ENCODE measurements around the gene SMIM24.
"Not testable (repeated sequence)": the region's sequence is repeated elsewhere in the genome, so short reads cannot be mapped to it uniquely, and the experiment has no call there.

The SMIM24 gene

DNA sequence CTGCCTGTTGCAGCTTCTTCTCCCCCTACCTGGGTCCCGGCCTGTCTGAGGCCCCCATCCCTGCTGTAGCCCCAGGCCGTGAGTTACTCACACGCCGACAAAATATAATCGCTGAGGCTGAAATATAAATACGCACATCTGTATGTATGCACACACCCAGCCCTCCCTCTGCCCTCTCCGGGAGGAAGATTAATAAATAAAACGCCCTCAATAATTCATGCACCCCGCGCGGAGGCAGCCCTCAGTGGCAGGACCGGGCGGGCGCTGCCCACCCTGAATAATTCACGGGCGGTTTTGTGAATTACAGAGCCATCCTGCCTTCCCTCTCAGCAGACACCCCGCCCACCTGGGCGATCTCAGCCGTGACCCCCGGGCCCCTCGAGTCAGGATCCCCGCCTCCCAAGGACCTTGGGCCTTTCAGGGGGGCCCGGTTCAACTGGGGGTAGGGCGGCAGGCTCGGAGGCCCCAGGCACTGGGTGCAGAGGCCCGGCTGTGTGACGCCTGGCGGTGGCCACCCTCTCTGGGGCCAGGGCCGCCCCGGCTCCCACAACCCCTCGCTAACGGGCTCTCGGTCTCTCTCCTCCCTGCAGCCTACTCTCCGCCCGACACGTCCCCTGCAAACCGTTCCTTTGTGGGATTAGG is 24.2 kb downstream of the SMIM24 start:
- no peak for DNase-seq (ENCODE audit: low spot score)

DNA sequence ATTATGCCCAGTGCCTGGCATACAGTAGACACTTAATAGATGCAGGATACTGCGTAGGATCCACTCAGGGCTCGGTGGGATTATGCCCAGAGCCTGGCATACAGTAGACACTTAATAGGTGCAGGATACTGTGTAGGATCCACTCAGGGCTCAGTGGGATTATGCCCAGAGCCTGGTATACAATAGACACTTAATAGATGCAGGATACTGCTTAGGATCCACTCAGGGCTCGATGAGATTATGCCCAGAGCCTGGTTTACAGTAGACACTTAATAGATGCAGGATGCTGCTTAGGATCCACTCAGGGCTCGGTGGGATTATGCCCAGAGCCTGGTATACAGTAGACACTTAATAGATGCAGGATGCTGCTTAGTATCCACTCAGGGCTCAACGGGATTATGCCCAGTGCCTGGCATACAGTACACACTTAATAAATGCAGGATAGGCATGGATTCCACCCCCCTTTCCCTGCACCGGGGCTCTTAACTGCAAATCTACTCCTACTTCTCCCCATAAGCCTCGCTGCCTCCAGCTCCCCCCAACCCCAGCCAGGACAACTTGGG is 24.9 kb downstream of the SMIM24 start:
- no peak for DNase-seq (ENCODE audit: low spot score)

- DNase-seq (ENCODE audit: low spot score) = no peak
These were observed 25.5 kb downstream of the SMIM24 start for GRCh38 chr19:3454656-3455392.

GRCh38 chr19:3453840-3454239 is 26.5 kb downstream of the SMIM24 start:
- no peak for DNase-seq (ENCODE audit: low spot score)

- not testable (repeated sequence) for DNase-seq (ENCODE audit: low spot score)
These were observed 27.4 kb downstream of the SMIM24 start for GRCh38 chr19:3452942-3453214.

- no peak for DNase-seq (ENCODE audit: low spot score)
These were observed 28.0 kb downstream of the SMIM24 start for GRCh38 chr19:3452171-3452941.

DNA sequence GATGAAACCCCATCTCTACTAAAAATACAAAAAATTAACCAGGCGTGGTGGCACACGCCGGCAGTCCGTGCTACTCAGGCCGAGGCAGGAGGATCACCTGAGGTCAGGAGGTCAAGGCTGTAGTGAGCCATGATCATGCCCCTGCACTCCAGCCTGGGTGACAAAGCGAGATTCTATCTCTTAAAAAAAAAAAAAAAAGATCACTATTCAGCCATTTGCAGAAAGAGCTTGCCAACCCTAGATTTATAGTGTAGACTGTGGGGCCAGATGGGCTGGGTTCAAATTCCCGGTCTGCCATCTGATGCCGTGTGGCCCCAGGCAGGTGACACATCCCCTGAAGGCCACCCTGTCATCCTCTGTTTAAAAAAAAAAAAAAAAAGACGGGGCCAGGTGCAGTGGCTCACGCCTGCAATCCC is 28.9 kb downstream of the SMIM24 start:
- no peak for DNase-seq (ENCODE audit: low spot score)

DNA sequence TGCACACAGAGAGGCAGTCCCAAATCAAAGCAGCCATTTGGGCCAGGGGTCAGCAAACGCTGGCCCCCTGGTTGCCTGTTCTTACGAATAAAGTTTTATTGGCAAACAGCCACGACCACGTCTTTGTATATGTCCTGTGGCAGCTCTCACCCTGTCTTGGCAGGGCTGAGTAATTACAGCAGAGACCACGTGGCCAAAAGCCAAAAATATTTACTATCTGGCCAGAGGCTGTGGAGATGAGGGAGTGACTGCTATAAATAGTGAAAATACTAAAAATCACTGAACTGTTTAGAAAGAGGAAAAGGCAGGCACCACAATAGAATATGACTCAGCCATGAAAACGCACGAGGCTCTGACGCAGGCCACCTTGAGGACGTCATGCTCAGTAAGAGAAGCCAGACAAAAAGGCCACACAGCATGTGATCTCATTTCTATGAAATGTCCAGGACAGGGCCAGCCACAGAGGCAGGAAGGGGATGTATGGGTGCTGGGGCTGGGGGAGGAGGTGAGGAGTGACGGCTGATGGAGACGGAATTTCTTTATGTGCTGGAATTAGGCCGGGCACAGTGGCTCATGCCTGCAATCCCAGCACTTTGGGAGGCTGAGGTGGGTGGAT is 29.4 kb downstream of the SMIM24 start:
- DNase-seq (ENCODE audit: low spot score) = no peak

DNA sequence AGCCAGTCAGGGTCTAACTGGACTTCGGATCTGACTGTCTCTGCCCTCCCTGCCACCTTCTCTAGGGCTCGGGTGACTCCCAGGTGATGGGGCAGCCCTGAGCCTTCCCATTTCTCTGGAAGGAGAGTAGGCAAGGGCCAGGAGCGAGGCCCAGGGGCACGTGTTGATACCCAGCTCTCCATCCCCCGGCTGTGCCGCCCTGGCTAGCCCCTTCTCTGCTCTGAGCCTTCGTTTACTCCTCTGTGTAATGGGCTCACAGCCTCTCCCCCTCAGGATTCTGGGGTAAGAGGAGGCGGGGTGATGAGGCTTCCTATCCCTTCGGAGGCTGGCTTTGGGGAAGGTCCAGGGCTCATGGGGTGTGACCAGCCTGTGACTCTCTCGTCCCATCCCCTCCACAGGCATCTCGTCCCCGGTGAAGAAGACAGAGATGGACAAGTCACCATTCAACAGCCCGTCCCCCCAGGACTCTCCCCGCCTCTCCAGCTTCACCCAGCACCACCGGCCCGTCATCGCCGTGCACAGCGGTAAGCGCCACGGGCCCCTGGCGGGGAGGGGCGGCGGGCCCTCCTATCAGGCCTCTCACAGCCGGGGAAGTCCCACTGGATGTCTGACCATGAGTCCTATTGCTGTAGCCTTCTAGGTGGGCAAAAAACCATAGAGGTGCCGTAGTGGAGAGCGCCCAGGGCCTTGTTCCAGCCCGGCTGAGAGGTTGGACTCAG is 31.6 kb downstream of the SMIM24 start:
- DNase-seq (ENCODE audit: low spot score) = no peak

- DNase-seq (ENCODE audit: low spot score) = not testable (repeated sequence)
These were observed 33.7 kb downstream of the SMIM24 start for GRCh38 chr19:3446657-3447056.

GRCh38 chr19:3444695-3445234 is 35.6 kb downstream of the SMIM24 start:
- DNase-seq (ENCODE audit: low spot score) = no peak

DNA sequence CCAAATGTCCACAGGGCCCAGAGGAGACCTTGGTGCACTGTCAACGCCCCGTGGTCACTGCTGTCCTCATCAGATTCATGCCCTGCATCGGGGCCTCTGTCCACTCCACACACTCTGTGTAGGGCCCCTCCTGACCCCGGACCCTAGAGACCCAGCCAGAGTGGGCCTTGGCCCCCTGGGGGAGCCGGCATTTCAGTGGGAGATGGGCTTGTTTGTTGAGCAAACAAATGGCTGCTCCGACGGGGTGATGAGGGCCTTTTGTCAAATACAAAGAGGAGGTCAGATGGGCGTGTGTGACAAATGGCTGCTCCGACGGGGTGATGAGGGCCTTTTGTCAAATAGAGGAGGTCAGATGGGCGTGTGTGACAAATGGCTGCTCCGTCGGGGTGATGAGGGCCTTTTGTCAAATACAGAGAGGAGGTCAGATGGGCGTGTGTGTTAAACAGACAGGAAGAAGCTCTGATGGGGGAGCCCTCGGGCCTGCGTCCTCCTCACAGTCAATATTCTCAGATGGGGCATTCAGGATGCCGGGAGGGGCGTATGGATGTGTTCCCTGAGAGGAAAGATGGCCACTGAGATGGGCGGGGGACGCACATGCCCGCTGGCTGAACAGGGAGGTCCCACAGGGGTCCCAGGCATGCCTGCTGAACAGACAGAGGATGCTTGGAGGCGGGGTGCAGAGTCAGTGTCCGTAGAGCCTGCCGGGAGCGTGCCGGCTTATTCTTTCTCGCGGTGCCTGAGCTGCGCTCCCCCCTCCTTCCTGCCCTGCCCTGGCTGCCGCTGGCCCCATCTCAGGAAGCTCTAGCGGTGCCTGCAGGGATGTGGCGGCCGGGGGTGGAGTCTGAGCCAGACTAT is 36.3 kb downstream of the SMIM24 start:
- no peak for DNase-seq (ENCODE audit: low spot score)

- DNase-seq (ENCODE audit: low spot score) = no peak
These were observed 37.7 kb downstream of the SMIM24 start for GRCh38 chr19:3442487-3443071.

DNA sequence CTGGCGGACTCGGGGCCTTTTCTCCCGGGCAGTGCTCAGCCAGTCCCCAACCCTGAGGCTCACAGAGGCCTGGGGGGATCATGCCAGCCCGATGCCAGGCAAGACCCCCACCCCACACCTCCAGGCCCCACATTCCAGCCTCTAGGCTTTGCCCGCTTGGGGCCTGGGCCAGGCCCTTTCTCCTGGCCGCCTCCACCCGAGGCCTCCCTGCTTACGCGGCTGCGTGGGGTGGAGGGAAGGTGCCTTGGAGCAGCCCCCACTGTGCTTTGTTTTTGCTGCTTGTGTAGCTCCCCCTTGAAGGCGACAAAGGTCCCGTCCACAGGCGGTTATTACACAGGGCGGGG is 38.4 kb downstream of the SMIM24 start:
- no peak for DNase-seq (ENCODE audit: low spot score)

GRCh38 chr19:3441089-3441985 is 39.0 kb downstream of the SMIM24 start:
- no peak for DNase-seq (ENCODE audit: low spot score)

DNA sequence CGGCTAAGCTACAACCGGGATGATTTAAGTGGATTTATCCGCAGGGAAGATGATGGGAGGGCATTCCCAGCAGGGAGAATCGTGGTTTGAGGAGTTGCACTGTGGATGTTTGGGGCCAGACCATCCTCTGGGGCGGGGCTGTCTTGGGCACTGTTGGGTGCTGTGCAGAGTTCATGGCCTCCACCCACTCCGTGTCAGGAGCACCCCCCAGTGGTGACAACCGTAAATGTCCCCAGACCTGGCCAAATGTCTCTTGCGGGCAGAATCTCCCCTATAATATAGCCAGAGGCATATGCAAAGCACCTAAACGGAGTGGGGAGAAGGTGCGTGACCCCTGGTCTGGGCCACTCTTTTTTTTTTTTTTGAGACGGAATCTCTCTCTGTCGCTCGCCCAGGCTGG is 40.2 kb downstream of the SMIM24 start:
- peak; percentile 41 for DNase-seq (ENCODE audit: low spot score)

DNA sequence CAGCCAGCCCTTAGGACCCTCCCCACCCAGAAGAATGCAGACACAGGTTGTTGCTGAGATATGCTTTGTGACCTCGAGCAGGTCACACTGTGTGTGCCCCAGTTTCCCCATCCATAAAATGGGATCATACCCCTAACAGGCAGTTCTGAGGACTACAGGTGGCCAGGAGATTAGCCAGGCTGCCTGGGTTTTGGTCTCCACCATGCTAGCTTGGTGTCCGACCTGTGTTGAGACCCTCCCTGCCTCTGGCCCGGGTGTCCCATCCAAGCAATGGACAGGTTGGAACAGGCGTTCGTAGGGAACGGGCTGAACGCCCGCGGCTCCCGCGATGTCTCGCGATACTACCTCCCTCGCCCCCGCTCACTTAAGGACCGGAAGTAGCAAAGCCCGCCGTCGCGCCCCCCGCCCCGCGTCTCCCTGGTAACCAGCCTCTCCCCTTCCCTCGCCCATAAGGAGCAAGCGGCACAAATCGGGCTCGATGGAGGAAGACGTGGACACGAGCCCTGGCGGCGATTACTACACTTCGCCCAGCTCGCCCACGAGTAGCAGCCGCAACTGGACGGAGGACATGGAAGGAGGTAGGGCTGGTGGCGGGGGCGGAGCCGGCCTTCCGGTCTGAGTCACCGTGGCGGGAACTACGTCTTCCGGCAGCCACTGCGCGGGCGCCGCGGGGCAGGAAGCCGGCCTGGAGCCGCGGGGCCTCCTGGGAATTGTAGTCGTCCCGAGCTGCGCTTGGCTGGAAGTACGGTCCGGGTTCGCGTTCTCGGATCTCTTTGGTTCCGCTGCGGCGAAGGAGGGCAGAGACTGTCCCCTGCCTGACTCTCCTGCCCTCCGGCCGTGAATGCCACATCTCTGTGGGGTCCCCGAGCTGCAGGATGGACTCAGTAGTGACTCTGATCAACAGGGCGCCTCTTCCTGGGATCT is 45.4 kb downstream of the SMIM24 start:
- peak; percentile 93 for DNase-seq (ENCODE audit: low spot score)
